ENCODE results near the gene CDC42EP2.

CDC42EP2 gene, protein sequence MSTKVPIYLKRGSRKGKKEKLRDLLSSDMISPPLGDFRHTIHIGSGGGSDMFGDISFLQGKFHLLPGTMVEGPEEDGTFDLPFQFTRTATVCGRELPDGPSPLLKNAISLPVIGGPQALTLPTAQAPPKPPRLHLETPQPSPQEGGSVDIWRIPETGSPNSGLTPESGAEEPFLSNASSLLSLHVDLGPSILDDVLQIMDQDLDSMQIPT

DNA sequence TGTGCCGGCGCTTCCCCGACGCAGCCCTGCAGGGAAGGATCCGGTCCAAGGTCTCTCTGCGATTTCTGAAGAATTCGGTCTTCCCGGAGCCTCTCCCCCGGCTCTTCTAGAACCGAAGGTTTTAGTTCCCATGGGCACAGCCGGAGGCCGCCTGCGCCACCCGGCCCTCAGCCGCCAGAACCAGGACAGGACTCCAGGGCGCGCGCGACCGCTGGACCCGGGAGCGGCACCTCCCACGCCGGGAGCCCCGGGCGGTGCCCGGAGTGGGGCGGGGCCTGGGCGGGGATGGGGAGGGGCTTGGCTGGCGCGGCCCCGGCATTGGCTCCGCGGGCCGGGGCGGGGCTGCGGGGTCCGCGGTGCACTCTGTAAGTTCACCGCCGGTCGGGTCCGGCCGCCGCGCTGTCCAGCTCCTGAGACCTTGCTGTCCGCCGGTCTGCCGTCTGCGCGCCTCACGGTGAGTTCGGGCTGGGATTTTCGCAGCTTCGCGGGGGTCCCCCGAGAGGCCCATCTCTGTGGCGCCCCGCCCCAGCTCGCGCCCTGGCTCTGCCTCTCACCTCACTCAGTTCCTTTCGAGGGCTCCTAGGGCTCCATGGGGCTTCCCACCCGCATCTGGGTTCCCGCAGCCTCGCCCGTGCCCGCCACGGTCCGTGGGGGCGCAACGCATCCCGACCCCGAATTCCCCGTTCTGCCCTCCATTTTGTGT lies at the start of gene CDC42EP2:
CDC42EP2 (plus strand) TSS at position 366 of the 703 bp plus-strand sequence. CDS start 6,033 bp downstream, outside the sequence.
- peak; percentile 66 for DNase-seq

DNA sequence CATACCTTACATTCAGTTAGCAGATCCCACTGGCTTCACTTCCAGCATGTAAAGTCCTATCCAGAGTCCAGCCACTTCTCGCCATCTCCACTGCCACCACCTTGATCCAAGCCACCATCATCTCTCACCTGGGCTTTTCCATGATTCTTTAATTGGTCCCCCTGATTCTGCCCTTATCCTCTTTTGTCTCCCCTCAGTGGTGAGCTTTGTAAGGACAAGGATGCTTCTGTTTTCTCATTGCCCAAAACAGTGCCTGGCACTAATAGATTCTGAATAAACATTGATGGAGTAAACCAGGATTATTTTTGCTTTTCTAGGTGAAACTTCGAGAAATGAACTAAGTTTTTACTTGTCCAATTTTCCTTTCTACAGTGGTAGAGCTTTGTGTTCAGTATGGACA lies 48.5 kb upstream of the CDC42EP2 start:
- DNase-seq = no peak

DNA sequence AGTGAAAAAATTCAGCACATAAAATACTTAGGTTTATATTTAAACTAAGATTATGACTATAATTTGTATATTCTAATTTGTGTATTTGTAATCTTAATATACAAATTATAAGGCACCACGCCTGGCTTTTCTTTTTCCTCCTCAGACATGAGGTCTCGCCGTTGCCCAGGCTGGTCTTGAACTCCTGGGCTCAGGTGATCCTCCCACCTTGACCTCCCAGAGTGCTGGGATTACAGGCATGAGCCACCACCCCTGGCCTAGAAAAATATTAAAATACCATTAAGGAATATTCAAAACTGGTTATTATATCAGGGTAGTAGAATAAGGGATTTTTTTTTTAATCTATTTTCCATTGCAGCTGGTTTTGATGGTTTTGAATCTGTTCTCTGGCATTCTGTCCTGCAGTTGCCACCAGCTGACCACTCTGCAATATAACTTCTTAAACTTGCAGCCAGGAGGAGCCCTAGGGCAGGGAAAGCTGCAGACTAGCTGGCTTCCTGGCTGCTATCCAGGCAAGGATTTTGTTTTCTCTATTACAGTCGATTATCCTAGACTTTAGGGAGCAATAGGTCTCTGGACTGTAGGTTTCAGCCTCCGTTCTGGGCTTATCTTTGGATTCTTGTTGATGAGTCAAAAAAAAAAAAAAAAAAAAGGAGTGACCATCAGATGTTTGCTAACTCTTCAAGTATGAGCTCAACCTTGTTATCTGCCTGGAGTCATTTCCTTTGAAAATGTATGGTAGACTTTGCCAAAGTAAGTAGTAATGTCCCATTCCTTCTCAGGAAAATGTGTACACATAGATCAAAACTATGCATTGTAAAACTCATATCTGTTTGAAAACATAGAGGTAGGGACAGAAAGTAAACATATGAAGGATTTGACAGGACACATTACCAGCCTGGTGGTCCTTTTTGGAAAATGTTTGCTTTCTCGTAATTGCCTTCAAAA lies 39.7 kb upstream of the CDC42EP2 start:
- DNase-seq = no peak

DNA sequence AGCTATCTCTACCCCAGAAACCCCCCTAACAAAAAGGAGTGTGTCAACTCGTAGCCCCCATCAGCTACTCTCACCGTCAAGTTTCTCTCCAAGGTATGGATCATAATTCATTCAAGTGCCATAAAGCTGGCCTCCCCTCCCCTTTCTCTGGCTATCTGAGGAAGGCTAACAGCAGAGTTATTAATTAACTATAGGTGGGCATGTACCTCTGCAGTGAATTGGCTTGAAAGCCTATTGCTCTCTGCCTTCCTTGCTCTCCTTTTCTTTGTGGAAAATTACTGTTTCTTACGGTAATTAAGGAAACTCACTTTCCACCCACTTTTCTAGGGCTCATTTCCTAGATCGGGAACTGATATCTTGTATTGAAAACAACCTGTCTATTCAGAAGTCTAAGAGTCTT lies 38.8 kb upstream of the CDC42EP2 start:
- no peak for DNase-seq

DNA sequence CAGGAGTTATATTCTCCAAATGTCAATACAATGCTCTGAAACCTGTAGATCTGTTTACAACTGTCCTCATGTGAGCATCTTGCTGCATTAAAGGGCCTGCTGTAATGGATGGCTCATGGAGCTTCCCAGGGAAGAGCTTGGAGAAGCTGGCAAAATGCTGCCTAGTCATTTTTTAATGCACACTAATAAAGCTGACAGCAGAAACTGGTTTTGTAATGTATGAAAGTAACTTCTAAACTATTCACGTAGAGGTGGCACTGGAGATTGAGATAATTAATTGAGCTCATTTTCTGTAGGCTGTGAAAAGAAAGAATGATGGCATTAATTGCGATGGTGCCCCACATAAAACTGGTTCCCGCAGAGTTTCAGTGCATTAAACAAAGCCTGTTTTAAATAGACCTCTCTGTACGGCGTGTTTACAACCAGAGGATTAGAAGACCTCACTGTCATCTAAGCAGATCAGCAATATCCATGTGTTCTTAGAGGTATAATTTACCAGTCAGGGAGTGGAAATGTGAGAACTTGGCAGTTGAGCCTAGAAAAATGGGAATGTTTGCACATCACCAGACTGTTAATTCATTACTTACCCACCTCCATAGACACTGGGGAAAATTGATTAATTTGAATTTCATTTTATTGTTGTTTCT lies 36.9 kb upstream of the CDC42EP2 start:
- DNase-seq = no peak

DNA sequence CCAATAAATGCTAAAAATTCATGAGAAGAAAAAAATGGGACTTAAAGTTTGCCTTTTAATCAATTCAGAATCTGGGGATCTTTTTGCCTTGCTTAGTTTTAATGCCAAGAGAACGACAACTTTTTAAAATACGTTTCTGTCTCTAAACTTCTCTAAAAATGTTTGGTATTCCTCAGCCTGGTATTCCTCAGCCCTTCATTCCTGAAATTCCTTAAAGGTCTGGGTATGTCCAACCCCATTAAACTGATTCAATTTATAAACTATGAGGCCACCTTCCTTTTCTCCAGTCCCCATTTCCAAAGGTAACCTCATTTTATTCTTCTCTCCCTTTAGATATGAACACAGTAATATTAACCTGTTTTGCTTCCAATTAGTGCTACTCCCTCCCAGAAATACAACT lies 36.3 kb upstream of the CDC42EP2 start:
- no peak for DNase-seq

DNA sequence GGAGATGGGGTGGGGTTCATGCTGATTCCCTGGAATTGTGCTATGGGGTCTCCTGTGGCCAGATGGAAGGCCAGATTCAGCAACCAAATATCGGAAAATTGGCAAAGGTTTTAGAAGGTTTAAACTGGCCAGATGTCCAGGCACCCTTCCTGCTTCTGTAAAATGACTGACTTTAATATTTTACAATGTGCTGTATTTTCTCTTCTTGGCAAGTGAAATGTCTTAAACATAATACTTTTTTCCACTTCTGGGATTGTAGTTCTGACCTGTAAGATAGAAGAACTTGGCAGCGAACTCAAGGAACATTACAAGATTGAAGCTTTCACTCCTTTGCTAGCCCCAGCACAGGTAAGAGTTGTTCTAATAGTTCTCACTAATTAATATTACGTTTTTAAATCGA lies 35.4 kb upstream of the CDC42EP2 start:
- no peak for DNase-seq

DNA sequence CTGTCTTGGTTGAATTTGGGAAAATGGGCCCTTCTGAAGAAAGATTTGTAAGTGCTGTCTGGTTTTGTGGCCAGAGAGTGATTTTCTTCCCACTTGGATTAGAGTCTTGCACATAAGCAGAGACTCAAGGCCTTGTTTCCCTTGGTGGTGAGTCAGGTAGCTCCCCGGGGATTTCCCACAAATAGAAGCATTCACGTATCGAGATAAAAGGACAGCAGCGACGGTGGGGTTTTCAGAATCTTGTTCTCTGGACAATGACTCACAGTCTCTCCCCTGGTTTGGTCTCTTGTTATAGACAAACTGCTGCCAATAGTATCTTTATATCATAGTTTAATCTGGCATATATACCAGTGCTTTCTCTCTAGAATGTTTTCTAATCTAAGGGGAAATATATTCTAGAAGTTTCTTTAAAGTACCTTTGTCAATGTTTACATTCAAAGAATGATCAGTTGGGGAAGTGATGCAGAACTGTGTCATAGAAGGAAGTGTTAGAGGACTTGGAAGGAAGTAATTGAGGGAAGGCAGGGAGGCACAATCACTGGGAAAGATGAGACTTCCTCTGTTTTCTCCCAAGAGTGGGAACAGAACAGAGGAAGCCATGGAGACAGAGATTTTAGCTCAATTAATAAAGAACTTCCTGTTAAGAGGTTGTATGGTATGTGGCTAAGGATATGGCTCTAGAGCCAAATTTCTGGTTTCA lies 34.8 kb upstream of the CDC42EP2 start:
- DNase-seq = no peak

DNA sequence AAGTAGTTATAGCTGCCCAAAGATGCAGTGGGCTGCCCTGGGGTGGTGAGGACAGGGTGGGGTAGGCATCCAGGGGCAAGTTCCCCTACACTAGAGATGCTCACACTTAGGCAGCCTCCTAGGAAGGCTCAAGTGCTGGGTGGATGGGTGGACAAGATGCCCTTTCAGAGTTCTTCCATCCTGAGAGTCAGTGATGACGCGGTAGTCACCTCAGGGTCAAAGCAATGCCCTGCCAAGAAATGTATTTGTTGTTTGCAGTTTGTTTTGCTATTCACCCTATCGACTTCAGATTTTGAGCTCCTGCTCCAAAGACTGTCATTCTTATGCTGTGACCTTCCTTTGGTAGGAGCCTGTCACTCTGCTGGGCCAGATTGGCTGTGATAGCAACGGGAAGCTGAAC lies 34.0 kb upstream of the CDC42EP2 start:
- no peak for DNase-seq

DNA sequence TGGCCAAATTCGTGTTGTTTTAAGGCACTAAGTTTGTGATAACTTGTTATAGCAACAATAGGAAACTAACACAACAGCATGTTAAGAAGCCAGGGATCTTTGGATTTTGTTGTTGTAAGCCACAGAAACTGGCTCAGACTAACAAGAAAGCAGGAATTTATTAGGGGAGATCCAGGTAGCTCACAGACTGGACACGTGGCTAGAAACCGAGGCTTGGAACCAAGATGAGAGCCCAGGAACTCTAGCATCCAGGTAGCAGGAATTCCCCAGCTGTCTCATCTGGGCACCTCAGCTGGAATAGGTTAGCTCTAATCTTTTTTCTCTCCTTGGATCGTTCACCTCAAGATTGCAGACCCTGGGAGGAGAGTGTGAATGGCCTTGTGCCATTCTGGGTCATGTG lies 28.0 kb upstream of the CDC42EP2 start:
- DNase-seq = no peak

DNA sequence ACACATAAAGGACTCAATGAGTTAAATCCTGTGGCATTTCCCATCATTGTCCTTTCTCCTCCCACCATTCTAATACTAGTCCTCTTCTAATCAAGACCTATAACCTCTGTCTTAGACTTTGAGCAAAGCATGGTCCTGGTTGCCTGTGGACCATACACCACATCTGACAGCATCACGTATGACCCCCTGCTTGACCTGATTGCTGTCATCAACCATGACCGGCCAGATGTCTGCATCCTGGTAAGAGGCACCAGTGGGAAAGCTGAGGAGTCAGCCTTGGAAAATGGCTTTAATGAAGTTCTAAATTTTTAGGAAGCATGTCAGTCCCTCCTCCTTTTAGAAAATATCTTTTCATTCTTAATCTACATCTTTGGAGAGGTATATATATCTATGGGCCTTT lies 27.1 kb upstream of the CDC42EP2 start:
- no peak for DNase-seq

DNA sequence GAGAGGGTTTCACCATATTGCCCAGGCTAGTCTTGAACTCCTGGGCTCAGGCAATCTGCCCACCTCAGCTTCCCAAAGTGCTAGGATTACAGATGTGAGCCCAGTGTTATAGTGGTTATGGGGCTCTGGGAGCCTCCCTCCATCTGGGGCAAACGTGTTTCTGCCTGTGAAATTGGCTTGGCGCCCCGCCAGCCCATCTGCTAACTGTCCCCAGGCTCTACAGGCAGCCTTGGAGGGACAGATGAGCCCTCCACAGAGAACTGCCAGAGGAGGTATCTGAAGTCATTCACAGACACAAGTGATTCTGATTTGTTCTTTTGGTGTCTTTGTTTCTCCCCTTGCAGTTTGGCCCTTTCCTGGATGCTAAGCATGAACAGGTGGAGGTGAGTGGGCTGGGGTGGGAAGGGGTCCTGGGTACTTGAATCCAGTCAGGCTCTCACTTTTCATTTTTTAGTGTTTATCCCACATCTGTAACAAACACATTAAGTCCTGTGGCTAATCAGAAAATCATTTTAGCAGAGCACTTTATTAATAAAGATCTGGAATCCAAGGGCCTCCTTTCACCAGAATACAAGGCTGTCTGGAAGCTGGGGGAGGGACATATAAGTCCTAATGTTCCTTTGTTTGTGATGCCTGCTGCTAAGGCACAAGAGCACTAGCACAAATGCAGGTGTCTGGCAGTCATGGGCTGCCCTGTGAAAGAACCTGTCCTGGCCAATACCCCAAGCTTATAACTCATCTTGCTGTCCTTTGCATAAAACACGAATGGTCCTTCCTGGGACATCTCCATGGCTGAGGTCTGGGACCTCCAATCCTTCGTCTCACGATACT lies 25.7 kb upstream of the CDC42EP2 start:
- no peak for DNase-seq

DNA sequence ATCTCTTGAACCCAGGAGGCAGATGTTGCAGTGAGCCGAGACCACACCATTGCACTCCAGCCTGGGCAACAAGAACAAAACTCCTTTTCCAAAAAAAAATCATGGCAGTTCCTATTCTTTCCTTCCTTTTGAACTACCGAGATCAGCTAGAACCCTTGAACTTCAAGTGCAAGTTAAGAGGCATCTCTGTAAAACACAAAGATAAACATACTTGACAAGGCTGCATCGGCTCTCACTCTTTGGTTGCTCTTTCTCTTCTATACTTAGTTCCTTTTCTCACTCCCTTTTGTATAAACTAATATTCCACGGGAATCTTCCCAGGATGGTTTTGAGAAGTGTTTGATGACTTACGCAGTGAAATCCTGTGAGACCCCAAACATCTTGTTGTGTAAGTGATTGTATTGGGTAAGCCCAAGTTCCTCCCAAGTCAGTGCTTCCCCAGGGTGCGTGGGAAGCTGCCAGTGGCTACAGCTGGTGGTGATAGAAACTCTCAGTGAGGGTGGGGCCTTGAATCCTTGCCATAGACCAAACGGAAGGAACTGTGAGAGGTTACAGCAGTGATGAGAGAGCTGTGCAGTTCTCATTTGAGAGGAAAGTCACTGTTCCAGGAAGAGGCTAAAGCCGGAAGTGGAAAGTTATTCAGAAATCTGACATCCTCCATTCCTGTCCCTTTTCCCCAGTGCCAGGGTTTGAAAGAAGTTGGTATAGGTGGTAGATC lies 24.1 kb upstream of the CDC42EP2 start:
- DNase-seq = no peak

DNA sequence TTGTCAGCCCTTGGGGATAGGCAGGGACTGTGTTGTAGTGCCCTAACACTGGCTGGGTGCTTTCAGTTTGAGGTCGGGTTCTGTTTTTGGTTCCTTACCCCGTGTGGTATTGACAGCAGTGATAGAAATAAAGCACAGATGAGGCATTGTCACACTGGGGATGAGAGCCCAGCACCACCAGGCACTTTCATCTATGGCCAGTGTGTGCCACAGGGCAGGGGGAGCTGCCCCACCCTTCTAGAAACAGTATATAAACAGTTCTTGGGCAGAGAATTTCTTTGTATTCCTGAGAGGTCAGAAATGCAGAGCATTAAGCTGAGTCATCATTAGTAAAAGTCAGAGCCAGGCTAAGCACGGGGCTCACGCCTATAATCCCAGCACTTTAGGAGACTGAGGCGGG lies 23.1 kb upstream of the CDC42EP2 start:
- DNase-seq = no peak

DNA sequence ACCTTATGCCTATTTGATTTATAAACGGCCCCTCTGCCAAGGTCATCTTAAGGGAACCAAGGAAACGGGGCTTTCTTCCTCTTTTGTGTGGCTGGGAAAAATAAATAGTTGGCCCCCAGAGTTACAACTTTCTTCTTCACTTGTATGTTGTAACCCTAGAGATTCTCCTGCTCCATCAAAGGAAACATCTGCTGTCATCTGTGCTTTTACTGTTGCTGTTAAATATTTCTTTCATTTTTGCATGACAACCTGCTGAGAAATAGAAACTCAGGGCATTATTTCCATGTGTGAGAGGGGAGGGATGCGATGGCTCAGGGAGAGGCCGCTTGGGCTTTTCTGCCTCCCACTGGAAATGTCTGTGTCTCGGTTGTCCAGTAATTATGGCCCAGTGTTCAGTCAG lies 21.8 kb upstream of the CDC42EP2 start:
- no peak for DNase-seq

DNA sequence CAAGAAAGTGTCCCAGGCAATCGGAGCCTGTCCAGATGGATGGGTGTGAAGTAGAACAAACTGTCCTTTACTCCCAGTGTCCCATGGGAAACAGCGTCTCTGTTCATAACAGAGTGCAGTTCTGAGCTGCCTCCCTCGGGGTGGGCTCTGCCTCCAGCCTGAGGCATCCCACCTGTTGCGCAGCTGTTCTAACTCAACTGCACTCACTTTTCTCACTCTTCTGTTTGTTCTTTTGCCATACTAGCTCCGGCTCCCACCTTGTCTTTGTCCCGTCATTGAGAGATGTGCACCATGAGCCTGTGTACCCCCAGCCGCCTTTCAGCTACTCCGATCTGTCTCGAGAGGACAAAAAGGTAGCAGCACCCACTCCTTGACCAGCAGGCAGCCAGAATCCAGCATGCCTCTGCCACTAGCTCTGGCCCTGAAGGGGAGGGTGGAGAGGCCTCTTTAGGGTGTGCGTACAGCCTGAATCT lies 20.7 kb upstream of the CDC42EP2 start:
- DNase-seq = no peak

DNA sequence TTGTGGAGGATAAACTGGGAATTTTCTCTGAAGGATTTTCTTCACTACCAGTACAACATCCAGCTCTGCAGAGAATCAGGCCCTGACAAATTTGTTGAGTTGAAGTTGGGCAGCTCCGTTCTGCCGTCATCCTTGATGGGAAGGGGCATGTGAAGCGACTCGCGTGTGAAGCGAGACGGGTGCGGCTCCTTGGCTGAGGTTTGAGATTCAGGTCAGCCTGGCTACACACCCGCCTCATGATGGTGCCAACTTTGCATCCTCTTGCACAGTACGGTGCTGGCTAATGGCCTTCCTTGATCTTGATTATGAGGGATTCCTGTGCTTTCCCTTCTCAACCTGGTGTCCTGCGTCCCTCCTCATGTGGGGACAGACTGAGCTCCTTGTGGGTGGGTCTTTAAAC lies 19.7 kb upstream of the CDC42EP2 start:
- DNase-seq = no peak

DNA sequence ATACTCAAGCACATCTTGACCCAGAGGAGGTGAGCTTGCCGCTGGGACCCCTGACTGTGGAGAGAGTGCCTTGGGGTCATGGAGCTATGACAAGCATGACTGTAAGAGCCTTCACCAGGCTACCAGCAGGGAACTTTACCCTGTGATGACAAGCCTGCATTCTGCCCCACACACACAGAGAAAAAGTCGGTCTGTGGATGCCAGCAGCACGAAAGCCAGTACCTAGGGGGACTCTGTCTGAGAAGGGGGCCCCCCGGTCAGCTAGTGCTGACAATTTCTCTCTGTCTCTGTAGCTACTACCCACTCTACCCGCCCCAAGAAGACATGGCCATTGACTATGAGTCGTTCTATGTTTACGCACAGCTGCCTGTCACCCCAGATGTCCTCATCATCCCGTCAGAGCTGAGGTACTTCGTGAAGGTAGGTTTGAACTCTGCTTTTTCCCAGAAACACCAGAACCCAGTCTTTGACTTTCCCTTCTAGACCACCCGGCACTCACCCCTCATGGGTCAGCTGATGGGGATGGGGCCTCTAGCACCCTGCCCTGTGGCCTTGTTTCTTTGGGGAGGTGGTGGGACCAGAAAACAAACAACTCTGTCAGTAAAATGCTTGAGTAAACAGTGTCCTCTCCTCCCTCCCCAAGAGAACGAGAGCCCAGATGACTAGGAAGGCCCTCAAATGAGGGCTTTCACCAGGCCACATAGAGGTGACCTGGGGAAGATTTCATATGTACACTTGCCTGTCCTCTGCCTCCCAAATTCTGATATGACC lies 18.9 kb upstream of the CDC42EP2 start:
- no peak for DNase-seq

DNA sequence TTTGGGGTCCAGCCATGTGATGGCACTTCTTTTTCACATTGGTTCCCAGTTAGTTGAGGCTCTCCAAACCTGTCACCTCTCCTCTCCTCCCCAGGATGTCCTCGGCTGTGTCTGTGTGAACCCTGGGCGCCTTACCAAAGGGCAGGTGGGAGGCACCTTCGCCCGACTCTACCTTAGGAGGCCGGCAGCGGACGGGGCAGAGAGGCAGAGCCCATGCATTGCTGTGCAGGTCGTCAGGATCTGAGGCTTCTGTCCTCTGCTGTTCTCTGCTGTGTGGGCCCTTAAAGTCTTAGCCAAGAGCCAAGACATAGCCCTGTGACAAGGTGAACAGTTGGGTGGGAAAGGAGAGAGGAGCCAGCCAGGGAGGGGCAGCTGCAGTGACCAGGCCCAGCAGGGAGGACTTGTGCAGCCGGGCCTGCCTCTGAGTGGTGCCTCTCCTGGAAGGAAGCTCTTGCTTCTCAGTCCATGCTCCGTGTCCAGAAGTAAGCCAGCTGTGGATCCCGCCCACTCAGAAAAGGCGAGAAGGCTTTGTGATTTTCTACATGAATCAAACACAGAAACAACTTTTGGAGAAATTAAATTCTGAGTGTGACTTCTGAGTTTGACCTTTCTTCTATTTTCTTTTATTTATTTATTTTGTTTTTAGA lies 17.5 kb upstream of the CDC42EP2 start:
- no peak for DNase-seq
